ENCODE results near the gene PIM1.
"Not testable (repeated sequence)": the region's sequence is repeated elsewhere in the genome, so short reads cannot be mapped to it uniquely, and the experiment has no call there.

PIM1 gene

GRCh38 chr6:37188962-37189510 is 19.1 kb downstream of the PIM1 start:
- no peak for DNase-seq (ENCODE audit: low read depth in 2 of 2)

- DNase-seq (ENCODE audit: low read depth in 2 of 2), result no peak
Observed at GRCh38 chr6:37190159-37190535, 20.2 kb downstream of the PIM1 start.

GRCh38 chr6:37192666-37193065 is 22.7 kb downstream of the PIM1 start:
- no peak for DNase-seq (ENCODE audit: low read depth in 2 of 2)

- not testable (repeated sequence) for DNase-seq (ENCODE audit: low read depth in 2 of 2)
Observed at GRCh38 chr6:37194886-37195285, 24.9 kb downstream of the PIM1 start.

GRCh38 chr6:37196451-37196850 is 26.5 kb downstream of the PIM1 start:
- DNase-seq (ENCODE audit: low read depth in 2 of 2), result not testable (repeated sequence)

- DNase-seq (ENCODE audit: low read depth in 2 of 2), result no peak
Observed at GRCh38 chr6:37200085-37200484, 30.1 kb downstream of the PIM1 start.

GRCh38 chr6:37201726-37202125 is 31.8 kb downstream of the PIM1 start:
- DNase-seq (ENCODE audit: low read depth in 2 of 2), result no peak

GRCh38 chr6:37202788-37203491 is 33.0 kb downstream of the PIM1 start:
- DNase-seq (ENCODE audit: low read depth in 2 of 2), result no peak

- DNase-seq (ENCODE audit: low read depth in 2 of 2), result peak; percentile 8 to 9
Observed at GRCh38 chr6:37204014-37204751, 34.2 kb downstream of the PIM1 start.

GRCh38 chr6:37205175-37205996 is 35.4 kb downstream of the PIM1 start:
- no peak for DNase-seq (ENCODE audit: low read depth in 2 of 2)

- DNase-seq (ENCODE audit: low read depth in 2 of 2), result no peak
Observed at GRCh38 chr6:37205997-37206340, 36.0 kb downstream of the PIM1 start.

GRCh38 chr6:37206622-37207021 is 36.7 kb downstream of the PIM1 start:
- no peak for DNase-seq (ENCODE audit: low read depth in 2 of 2)

- peak; percentile 44 to 45 for DNase-seq (ENCODE audit: low read depth in 2 of 2)
Observed at GRCh38 chr6:37207903-37208456, 38.0 kb downstream of the PIM1 start.

- DNase-seq (ENCODE audit: low read depth in 2 of 2), result no peak
Observed at GRCh38 chr6:37208793-37209192, 38.8 kb downstream of the PIM1 start.

- no peak for DNase-seq (ENCODE audit: low read depth in 2 of 2)
Observed at GRCh38 chr6:37209461-37210205, 39.7 kb downstream of the PIM1 start.

GRCh38 chr6:37210313-37210968 is 40.5 kb downstream of the PIM1 start:
- DNase-seq (ENCODE audit: low read depth in 2 of 2), result peak; percentile 67 to 72

GRCh38 chr6:37212268-37212667 is 42.3 kb downstream of the PIM1 start:
- no peak for DNase-seq (ENCODE audit: low read depth in 2 of 2)

GRCh38 chr6:37218061-37218460 is 48.1 kb downstream of the PIM1 start:
- DNase-seq (ENCODE audit: low read depth in 2 of 2), result no peak

- no peak for DNase-seq (ENCODE audit: low read depth in 2 of 2)
Observed at GRCh38 chr6:37218511-37218910, 48.6 kb downstream of the PIM1 start.

- DNase-seq (ENCODE audit: low read depth in 2 of 2), result no peak
Observed at GRCh38 chr6:37221585-37222124, 51.7 kb downstream of the PIM1 start.
